NCI-H2029 treated with DMSO at 0.1 percent for 48 hours (cell line): ENCODE data around the gene COL5A3.
A peak's percentile ranks its signal among the peaks of the same experiment; 100 is the strongest.

ENCODE experiments used
- DNase-seq: peaks from one replicate; lab custom pipeline; 2025; lab: John Stamatoyannopoulos, UW

The COL5A3 gene

DNA sequence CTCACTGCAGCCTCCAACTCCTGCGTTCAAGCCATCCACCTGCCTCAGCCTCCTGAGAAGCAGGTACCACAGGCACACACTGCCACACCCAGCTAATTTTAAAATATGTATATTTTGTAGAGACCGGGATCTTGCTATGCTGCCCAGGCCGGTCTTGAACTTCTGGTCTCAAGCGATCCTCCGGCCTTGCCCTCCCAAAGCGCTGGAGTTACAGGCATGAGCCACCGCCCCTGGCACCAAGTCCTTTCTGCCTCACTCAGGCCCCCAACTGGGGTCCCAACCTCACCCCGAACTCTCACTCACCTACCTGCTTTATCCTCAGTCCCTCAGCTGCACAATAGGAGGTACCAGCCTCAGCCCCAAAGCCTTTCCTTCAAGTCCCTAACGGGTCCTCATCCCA is 635 bp upstream of the COL5A3 start:
- DNase-seq, result no peak

DNA sequence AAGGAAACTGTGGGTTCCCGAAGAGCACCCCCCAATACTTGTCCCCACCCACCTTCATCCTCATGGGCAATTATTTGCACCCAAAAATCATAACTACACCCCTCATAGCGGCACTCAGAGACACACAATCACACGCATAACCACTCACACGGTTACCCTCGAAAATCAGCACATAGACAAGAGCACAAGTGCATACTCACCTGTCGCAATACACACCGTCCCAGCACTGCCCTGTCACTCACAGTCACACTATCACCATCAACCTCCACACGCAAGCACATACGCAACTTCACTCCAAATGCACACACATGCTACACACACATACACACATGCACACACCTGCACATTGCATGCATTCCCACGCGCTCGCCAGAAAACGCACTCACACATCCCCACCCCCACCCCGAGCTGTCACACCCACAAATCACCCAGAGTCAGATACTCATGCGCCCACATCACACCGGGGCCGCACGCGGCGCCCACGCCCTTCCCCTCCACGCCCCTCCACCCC is 535 bp downstream of the COL5A3 start:
- DNase-seq, result no peak

DNA sequence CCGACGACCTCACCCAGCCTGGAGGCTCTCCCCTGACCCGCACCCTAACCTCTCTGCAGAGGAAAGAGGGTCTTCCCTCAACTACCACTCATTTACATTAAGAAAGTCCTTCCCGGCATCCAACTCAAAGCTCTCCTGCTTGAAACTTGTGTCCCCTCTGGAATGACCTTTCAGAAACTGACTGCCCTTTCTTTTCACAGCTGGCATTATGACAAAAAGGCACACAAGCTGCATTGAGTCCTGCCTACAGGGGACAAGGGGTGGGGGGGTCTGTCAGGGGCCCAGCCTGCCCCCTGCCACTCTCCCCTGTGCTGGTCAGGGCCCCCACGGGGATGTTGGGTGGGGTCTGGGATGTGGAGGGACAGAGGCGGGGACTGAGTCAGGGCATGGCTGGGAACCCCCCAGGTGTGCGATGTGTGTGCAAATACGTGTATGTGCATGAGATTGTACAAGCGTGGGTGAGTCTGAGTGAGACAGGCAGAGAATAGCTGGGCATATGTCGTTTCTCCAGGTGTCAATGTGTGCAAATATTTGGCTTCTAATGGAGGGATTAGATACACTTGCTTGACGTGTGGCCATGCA is 2.0 kb downstream of the COL5A3 start:
- DNase-seq, result no peak

DNA sequence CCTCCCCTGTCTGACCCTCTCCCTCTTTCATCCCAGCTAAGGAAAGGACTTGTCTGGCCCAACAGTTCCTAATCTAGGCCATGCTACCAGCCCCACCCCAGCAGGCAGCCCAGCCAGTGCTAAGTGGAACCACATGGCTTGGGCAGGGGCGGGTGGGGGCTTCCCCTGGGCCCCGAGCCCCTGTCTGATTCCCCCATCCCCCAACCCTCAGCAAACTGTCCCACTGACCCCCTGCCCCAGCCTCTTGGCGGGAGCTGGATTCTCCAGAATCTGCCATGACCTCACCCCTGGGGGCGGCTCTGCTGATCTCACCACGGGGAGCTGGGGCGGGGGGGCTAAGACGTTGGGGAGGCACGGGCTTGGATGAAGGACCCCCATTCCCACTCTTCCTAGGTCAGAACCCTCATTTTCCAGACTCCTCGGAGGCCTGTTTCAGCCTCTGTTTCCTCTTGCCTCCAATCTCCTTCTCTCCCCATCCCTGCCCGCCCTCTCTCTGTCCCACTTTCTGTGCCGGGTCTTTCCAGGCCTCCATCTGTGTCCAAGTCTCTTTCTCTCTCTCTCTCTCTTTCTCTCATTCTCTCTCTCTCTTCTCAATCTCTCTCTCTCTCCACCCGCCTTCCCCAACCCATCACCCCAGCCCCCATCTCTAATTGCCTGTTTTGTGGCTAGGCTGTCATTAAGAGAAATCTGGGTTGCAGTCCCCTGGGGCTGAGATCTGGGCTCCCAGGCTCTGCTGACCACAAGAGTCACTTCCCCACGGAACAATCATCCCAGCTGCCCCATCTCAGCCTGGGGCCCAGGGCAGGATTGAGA is 2.7 kb downstream of the COL5A3 start:
- no peak for DNase-seq

DNA sequence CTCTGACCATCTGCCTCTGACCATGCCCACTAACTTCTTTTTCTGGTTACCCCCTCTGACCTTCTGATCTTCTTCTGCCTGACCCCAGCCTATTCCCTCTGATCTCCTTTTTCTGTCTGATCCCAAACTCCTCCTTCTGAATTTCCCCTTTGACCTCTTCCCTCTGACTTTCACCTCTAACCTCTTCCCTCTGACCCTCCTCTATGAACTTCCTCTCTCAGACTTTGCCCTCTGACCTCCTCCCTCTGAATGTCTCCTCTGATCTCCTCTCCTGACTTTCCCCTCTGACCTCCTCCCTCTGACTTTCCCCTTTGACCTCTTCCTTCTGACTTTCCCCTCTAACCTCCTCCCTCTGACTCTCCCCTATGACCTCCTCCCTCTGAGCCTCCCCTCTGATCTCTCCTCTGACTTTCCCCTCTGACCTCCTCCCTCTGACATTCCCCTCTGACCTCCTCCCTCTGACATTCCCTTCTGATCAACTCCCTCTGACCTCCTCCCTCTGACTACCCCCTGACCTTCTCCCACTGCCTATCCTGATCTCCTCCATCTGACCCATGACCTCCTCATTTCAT is 3.5 kb downstream of the COL5A3 start:
- no peak for DNase-seq

DNA sequence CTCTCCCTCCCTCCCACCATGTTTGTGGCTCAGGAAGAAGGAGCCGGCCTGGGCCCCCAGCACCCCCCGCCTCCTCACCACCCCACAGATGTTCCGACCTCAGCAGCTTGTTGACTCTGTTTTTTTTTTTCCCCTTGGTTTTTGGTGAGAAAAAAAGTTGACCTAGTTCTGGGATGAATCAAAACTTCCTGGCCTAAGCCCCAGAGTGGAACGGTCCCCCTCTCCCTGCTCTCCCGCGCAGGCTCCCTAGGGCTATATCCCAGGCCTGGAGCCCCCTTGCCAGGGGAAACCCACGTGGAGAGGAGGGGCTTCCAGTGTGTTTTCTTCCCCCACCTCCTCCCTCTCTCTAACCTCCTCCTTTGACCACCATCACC is 4.0 kb downstream of the COL5A3 start:
- DNase-seq, result no peak

DNA sequence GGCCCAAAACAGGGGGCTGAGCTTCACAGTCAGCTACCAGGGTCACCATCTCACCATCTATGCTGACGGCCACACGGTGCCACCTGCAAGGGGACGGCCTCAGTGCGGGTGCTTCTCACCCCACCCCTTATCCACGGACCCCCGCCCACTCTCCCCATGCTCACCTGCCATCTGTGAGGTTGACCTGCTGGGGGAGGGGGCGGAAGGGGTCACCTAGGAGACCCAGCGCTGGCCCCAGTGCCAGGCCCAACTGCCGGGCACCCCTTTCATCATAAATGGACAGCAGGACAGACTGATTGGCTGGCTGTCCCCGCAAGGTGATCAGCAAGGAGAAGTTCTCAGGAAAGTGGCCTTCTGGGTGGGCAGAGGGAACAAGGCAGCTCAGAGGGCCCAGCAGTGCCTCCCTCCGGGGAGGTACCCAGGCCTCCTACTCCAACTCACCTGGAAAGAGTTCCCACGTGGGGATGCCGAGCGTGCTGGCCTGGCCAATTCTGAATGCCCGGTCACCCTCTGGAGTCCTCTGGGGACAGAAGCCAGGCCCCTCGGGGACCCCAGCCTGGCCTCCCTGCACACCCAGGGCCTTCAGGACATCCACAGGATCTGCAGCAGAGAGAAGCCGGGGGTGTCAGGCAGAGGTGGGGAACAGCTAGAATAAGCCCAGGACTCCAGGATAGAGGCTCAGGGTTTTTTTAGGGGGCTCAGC is 4.5 kb downstream of the COL5A3 start:
- no peak for DNase-seq

DNA sequence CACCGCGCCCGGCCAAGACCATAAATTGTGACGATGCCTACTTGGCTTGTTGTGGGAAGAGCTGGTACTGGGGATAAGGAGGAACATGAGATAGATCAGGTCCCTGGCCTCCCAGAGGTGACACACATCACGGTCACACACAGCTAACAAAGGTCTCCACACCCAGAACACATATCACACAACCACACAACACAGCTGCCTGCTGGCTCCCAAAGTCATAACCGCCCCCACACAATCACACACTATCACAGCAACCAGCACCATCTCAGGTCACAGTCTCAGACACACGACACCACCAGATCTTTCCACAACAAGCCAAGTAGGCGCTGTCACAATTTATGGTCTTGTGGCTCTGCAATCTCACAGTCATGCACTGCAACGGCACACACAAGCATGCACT is 5.7 kb downstream of the COL5A3 start:
- DNase-seq, result no peak

DNA sequence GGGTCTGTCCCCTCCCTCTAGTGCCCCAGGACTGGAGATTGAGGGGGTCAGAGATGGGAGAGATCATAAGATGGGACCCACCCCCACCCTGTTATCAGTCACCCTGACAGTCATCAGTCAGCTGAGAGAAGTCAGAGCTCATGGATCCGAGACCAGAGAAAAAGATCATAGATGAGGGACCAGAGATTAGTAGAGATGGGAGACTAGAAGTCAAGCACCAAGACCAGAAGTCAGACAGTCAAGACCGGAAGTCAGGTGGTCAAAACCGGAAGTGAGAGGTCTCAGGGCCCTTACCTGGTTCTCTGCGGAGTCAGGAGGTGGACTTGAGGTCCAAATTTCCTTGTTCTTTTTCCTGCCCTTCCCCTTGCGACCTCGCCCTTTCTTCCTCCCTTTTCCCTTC is 7.0 kb downstream of the COL5A3 start:
- DNase-seq, result no peak

DNA sequence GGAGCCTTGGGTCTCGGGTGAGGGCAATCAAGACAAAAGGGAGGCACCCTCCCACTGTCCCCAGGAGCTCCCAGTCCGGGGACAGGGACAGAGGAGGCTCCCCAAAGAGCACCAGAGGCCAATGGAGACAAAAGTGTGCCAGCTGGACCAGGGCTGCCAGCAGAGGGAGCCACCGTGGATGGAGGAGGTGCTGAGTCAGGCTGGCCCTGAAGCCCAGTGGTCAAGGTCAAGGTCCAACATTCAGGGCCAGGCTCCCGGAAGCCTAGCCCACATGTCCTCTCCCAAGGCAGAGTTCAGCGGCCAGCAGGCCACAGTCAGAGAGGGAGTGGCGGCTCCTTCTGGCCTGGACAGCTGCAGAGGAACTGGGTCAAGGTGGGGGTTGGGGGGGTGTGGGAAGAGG is 8.4 kb downstream of the COL5A3 start:
- no peak for DNase-seq

DNA sequence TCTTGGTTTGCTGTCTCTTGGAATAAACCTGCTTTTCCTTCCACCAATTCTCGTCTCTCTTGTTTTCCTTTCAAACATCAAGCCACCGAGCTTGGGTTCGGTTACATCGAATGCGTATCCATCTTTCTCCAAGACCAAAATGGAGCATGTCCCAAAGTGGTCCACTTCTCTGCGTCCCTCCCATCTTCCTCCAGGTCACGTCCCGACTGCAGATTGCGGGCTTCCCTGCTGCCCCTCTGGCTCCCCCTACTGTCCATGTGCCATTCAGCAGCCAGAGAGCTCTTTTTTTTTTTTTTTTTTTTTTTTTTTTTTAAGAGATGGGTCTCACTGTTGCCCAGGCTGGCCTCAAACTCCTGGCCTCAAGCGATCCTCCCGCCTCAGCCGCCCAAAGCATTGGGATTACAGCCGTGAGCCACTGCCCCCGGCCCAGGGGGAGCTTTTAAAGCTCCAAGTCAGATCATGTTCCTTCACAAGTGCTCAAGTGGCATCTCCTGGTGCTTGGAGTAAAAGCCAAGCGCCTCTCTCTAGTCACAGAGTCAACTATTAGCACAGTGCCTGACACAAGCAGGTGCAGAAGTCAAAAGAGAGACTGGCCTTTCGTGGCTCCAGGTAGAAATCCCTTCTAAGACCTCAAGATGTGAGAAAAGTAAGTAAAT is 10.0 kb downstream of the COL5A3 start:
- DNase-seq, result peak; percentile 7

DNA sequence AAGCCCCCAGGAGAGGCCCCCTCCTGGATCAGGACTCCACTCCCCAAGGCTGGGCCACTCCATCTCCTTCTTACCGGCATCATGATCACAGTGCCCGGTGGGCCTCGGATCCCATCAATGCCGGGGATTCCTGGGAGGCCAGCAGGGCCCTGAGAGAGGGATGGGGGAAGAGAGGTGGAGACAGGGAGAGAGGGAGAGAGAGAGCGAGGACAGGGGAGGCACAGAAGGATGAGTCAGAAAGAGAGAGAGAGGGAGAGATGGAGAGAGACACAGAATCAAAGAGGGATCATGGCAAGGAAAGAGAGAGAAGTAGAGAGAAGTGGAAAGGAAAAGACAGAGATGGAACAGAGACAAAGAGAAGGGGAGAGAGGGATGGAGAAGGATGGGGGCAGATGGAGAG is 13.8 kb downstream of the COL5A3 start:
- no peak for DNase-seq

DNA sequence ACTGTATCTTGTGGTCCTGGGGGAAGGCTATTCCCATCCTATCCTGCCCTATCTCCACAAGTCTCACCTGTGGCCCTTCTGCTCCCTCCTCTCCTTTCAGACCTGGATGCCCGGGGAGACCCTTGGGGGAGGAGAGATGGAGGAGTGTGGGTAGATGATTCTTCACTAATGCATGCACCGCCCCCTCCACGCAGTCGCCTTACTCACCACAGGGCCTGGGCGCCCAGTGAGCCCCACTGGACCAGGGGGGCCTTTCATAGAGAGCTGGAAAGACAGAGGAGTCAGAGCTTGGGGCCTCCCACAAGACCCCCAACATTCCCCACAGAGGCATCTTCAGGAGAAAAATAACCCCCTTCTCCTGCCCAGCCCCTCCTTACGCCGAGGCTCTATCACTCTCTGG is 14.3 kb downstream of the COL5A3 start:
- DNase-seq, result no peak

DNA sequence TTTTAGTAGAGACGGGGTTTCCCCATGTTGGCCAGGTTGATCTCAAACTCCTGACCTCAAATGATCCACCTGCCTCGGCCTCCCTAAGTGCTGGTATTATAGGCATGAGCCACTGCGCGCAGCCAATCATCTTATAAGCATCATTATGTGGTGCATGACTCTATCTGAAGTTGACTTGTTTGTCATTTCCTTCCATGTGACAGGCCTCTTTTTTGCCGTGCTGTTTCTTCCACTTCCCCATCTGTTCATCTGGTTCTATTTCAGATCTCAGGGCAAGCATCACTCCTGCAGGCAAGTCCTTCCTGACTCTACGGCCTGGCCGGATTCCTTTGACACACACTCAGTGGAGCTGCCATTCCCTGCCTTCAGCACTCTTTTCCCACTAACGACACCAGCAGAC is 15.2 kb downstream of the COL5A3 start:
- no peak for DNase-seq

DNA sequence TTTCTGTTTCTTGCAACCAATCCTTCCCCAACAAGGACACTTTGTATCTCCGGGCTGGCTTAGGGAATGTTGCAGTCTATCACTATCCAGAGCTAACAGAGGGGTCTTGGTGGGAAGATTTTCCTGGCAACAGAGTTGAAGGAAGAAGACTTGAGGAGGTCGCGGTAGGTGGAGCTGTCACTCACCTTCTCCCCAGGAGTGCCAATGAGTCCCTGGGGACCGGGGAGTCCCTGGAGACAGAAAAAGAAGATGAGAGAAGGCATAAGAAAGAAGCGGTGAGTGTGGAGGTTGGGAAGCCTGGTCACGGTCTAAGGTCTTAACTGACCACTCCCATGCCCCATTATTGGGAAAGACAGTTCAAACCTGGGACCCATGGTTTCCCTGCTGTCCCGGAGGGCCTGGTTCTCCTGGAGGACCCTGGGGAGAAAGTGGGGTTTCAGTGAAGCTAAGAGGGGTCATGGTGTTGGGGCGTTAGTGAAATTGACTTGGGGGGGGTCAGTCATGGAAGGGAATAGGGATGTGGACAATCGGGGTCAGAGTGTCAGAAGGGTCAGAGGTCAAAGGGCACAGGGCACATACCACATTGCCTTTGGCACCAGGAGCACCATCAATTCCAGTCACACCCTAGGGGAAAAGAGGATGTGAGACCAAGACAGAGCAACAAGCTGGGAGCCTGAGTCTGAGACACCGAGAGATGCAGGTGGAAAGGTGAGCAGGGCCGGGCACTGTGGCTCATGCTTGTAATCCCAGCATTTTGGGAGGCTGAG is 18.7 kb downstream of the COL5A3 start:
- no peak for DNase-seq

DNA sequence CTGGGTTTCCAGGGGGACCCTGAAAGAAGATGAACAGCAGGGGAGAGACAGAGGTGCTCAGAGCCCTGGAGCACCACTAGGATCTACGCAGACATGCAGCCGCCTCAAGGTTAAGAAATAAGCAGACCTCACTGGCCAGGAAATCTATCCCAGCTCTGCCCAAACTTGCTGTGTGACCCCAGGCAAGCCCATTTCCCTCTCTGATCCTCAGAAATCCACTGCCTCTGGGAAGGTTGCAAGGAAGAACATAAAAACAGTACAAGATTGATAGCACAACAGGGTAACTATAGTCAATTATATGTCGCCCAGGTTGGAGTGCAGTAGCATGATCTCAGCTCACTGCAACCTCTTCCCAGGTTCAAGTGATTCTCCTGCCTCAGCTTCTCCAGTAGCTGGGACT is 20.8 kb downstream of the COL5A3 start:
- DNase-seq, result no peak

DNA sequence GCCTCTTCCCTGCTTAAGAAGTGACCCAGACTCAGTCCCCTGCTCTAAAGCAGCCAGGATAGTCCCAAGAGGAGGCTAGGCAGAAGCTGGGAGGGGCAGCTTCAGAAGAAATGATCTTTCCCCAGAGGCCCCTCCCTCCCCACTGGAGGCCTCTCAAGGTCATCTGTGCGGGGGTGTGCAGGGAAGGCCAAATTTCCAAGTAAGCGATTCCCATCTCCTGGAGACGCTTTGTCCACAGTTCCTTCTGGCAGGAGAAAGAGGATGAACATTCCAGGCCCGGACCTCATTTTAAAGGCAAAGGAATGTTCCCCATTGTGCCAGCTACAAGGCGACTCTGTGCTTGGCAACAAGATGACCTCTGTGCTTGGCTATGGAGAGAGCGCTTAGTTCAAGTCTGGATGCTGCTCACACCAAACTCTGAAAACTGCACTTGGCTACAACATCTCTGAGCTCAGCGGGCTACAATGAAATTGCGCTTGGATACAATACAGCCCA is 23.5 kb downstream of the COL5A3 start:
- no peak for DNase-seq

DNA sequence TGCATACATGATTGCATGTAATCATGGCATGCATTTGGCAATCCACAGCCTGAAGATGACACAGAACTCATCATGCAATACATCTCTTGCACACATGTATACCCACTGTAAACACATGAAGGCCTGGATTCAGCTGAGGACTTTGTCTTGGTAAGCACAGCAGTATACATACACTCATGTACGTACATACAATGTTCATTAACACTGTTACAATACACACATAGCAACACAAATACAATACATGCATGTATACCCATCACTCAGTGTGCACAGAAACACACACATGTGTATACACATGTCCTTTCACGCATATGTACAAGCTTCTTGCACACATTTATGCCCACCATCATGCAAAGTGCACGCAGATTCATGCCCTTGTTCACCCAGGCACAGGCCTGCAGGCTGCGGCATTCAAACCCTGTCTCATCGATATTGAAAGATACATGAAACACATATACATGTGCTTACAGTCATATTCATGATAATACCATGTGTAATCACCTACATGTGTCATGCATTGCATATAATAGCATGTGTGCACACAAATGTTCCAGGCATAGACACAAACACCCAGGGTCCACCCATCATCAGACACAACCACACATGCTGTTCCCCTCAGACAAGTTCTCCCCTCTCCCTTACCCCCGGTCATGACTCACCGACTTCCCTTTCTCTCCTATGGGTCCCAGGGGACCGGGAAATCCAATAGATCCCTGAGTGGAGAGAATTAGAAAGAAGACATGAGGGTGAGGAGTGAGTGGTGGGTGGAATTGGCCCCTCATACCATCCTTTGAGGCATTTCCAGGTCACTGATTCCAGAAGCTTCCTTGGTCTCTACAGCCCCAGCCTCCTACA is 28.7 kb downstream of the COL5A3 start:
- no peak for DNase-seq

DNA sequence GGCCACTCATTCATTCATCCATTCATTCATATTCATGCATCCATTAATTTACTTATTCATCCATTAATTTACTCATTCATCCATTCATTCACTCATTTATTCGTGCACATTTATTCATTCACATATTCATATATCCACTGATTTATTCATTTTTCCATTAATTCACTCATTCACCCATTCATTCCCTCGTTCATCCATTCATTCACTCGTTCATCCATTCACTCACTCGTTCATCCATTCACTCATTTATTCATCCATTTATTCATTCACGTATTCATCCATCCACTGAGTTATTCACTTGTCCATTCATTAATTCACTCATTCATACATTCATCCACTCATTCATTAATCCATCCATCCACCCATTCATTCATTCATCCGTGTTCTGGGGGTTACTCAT is 38.2 kb downstream of the COL5A3 start:
- DNase-seq, result no peak

DNA sequence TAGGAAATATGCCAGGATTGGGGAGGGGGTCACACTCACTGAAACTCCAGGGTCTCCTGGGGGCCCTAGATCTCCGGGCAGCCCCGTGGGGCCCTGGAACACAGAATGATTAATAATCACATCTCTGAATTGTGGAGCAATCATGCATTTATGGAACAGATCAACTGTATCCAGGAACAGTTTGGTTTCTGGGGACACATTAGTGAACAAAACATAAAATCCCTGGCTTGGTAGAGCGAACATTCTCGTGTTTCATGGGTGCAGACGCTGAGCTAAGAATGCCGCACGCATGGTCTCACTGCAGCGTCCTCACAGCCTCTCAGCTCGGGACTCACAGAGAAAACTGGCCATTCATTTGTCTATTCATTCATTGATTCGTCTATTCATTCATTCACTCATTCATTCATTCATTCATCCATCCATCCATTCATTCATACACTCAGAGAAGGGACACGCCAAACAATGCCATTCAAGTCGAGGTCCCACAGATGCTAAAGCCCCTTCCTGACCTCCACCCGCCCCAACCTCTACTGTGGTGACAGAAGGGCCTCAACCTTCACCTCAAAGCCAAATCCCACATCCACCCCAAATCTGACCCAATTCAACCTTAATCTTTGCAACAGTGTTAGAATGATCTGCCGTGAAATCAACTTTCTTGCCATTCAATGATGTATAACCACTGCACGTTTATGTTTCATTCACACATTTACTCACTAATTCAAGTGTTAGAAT is 39.0 kb downstream of the COL5A3 start:
- DNase-seq, result no peak
